H9 (cell line): Measurements from ENCODE around the gene TLR5. TPM values are rescaled to one million over a fixed set of nuclear protein-coding genes. Genes with fewer than 3 reads are reported as not detected.
A peak's percentile ranks its signal among the peaks of the same experiment; 100 is the strongest.

Experiments used
- DNase-seq: peaks from one replicate; pipeline ENCODE4 v3.0.0-alpha.2; 2017
- H2AFZ ChIP-seq: one replicate; pipeline ENCODE4 v1.6.1; 2013; ENCODE audit warnings: mild to moderate bottlenecking, low read length, control low read depth, moderate library complexity
- H2AK5ac ChIP-seq: 2 replicates; pipeline ENCODE4 v1.6.1; 2013; ENCODE audit warnings: low read length, control low read depth, mixed read lengths; ENCODE audit not compliant: insufficient read length
- H2BK120ac ChIP-seq: one replicate; pipeline ENCODE4 v1.6.1; 2013; ENCODE audit warnings: low read depth, mild to moderate bottlenecking, low read length, control low read depth, inconsistent platforms; ENCODE audit not compliant: poor library complexity, severe bottlenecking
- H2BK12ac ChIP-seq: 2 replicates; pipeline ENCODE4 v1.6.1; 2013; ENCODE audit warnings: low read length, control low read depth, mixed read lengths, low read depth; ENCODE audit not compliant: insufficient read length
- H2BK15ac ChIP-seq: 2 replicates; pipeline ENCODE4 v1.6.1; 2013; ENCODE audit warnings: low read depth, low read length, control low read depth
- H2BK20ac ChIP-seq: one replicate; pipeline ENCODE4 v1.6.1; 2013; ENCODE audit warnings: low read depth, mild to moderate bottlenecking, low read length, control low read depth, inconsistent platforms; ENCODE audit not compliant: poor library complexity, severe bottlenecking
- H2BK5ac ChIP-seq: 2 replicates; pipeline ENCODE4 v1.6.1; 2013; ENCODE audit warnings: low read length, control low read depth, mixed read lengths; ENCODE audit not compliant: insufficient read length
- H3K14ac ChIP-seq: 2 replicates; pipeline ENCODE4 v1.6.1; 2013; ENCODE audit warnings: low read length, control low read depth; ENCODE audit not compliant: insufficient read depth
- H3K18ac ChIP-seq: 2 replicates; pipeline ENCODE4 v1.6.1; 2013; ENCODE audit warnings: low read depth, mild to moderate bottlenecking, mixed read lengths, low read length, control low read depth; ENCODE audit not compliant: insufficient read length
- H3K23ac ChIP-seq: 2 replicates; pipeline ENCODE4 v1.6.1; 2013; ENCODE audit warnings: low read length, control low read depth, mixed read lengths, low read depth; ENCODE audit not compliant: insufficient read length
- H3K23me2 ChIP-seq: 2 replicates; pipeline ENCODE4 v1.6.1; 2013; ENCODE audit warnings: low read depth, mild to moderate bottlenecking, mixed read lengths, low read length, control low read depth; ENCODE audit not compliant: insufficient read length, poor library complexity, severe bottlenecking
- H3K27ac ChIP-seq: 2 replicates; pipeline ENCODE4 v1.5.1; 2013; ENCODE audit warnings: low read length, control low read depth, mixed read lengths, low read depth; ENCODE audit not compliant: insufficient read length
- H3K27me3 ChIP-seq: 2 replicates; pipeline ENCODE4 v1.6.1; 2013; ENCODE audit warnings: low read length, control low read depth, inconsistent platforms; ENCODE audit not compliant: insufficient read depth
- H3K4ac ChIP-seq: 2 replicates; pipeline ENCODE4 v1.6.1; 2013; ENCODE audit warnings: low read depth, mild to moderate bottlenecking, control low read depth, inconsistent platforms, low read length, moderate library complexity
- H3K4me1 ChIP-seq: 2 replicates; pipeline ENCODE4 v1.6.1; 2013; ENCODE audit warnings: low read length, control low read depth, inconsistent platforms; ENCODE audit not compliant: insufficient read depth
- H3K4me2 ChIP-seq: 2 replicates; pipeline ENCODE4 v1.6.1; 2013; ENCODE audit warnings: low read length, control low read depth, mixed read lengths; ENCODE audit not compliant: insufficient read length, insufficient read depth
- H3K56ac ChIP-seq: 2 replicates; pipeline ENCODE4 v1.6.1; 2013; ENCODE audit warnings: low read depth, mild to moderate bottlenecking, mixed read lengths, low read length, control low read depth; ENCODE audit not compliant: insufficient read length
- H3K79me1 ChIP-seq: 2 replicates; pipeline ENCODE4 v1.6.1; 2013; ENCODE audit warnings: low read depth, mild to moderate bottlenecking, moderate library complexity, low read length, control low read depth, inconsistent platforms; ENCODE audit not compliant: insufficient read depth, poor library complexity, severe bottlenecking
- H3K79me2 ChIP-seq: 2 replicates; pipeline ENCODE4 v1.6.1; 2013; ENCODE audit warnings: low read length, control low read depth, inconsistent platforms; ENCODE audit not compliant: insufficient read depth
- H3K9ac ChIP-seq: 2 replicates; pipeline ENCODE4 v1.6.1; 2013; ENCODE audit warnings: low read length, control low read depth, mixed read lengths; ENCODE audit not compliant: insufficient read length; ENCODE audit errors: extremely low read depth
- H3K9me3 ChIP-seq: one replicate; pipeline ENCODE4 v1.6.1; 2013; ENCODE audit warnings: low read depth, low read length, inconsistent platforms; ENCODE audit not compliant: control insufficient read depth
- H3T11ph ChIP-seq: one replicate; pipeline ENCODE4 v1.6.1; 2013; ENCODE audit warnings: mild to moderate bottlenecking, low read length, control low read depth, inconsistent platforms
- H4K20me1 ChIP-seq: one replicate; pipeline ENCODE4 v1.6.1; 2013; ENCODE audit not compliant: control insufficient read depth, insufficient read length, insufficient read depth
- H4K5ac ChIP-seq: 2 replicates; pipeline ENCODE4 v1.6.1; 2013; ENCODE audit warnings: low read depth, mild to moderate bottlenecking, mixed read lengths, low read length, control low read depth; ENCODE audit not compliant: insufficient read length
- H4K8ac ChIP-seq: replicated peaks from 2 replicates; pipeline ENCODE4 v1.6.1; 2013; ENCODE audit warnings: low read length, control low read depth, mixed read lengths, low read depth; ENCODE audit not compliant: insufficient read length
- H4K91ac ChIP-seq: 2 replicates; pipeline ENCODE4 v1.6.1; 2013; ENCODE audit warnings: low read depth, mild to moderate bottlenecking, moderate library complexity, mixed read lengths, low read length, control low read depth; ENCODE audit not compliant: insufficient read length
- H3K27ac Mint-ChIP-seq, 3 experiments: 2 replicates in 2 of 3; 3 replicates in 1 of 3; pipeline ENCODE4 v1.8.0; 2020 to 2021; ENCODE audit warnings: mixed read lengths in 3 of 3, mild to moderate bottlenecking in 1 of 3, moderate library complexity in 1 of 3
- H3K27me3 Mint-ChIP-seq: 2 replicates; pipeline ENCODE4 v1.8.0; 2021; ENCODE audit warnings: low read depth, mild to moderate bottlenecking, moderate library complexity, mixed read lengths
- H3K36me3 Mint-ChIP-seq, 3 experiments: 2 replicates in 2 of 3; 3 replicates in 1 of 3; pipeline ENCODE4 v1.8.0; 2020 to 2021; ENCODE audit warnings: low read depth in 3 of 3, mixed read lengths in 3 of 3; ENCODE audit not compliant: insufficient read depth in 1 of 3
- H3K4me1 Mint-ChIP-seq, 2 experiments: 2 replicates each; pipeline ENCODE4 v1.8.0; 2020; ENCODE audit warnings: mixed read lengths in 2 of 2
- H3K4me3 Mint-ChIP-seq, 2 experiments: 2 replicates in 1 of 2; 3 replicates in 1 of 2; pipeline ENCODE4 v1.8.0; 2020 to 2021; ENCODE audit warnings: mild to moderate bottlenecking in 2 of 2, mixed read lengths in 2 of 2, moderate library complexity in 1 of 2
- H3K9me3 Mint-ChIP-seq, 2 experiments: 2 replicates in 1 of 2; 3 replicates in 1 of 2; pipeline ENCODE4 v1.8.0; 2020; ENCODE audit warnings: mild to moderate bottlenecking in 2 of 2, mixed read lengths in 2 of 2, moderate library complexity in 1 of 2
- WGBS: extraction: QIAGEN DNeasy Blood & Tissue Kit; methylation state at CpG from one replicate; pipeline ENCODE4 v1.1.7; 2013; ENCODE audit warnings: missing lambda C conversion rate, low lambda C conversion rate, mixed read lengths; ENCODE audit not compliant: insufficient read length; ENCODE audit errors: extremely low coverage; 5-methylcytosine and 5-hydroxymethylcytosine counted together
- total RNA-seq: library from RNA; stranded (reverse); gene quantifications from 2 replicates; pipeline ENCODE4 v1.2.1, GENCODE V29; 2021
- TF ChIP-seq, protein P1 (sequence below): fragments of 200-600 bp; sonication (generic); conservative IDR thresholded peaks from 3 replicates; pipeline ENCODE4 v1.8.0; 2021; ENCODE audit warnings: antibody characterized with exemption, mild to moderate bottlenecking

Gene TLR5
- total RNA-seq, 1 experiment from 2014 or later: not detected

DNA sequence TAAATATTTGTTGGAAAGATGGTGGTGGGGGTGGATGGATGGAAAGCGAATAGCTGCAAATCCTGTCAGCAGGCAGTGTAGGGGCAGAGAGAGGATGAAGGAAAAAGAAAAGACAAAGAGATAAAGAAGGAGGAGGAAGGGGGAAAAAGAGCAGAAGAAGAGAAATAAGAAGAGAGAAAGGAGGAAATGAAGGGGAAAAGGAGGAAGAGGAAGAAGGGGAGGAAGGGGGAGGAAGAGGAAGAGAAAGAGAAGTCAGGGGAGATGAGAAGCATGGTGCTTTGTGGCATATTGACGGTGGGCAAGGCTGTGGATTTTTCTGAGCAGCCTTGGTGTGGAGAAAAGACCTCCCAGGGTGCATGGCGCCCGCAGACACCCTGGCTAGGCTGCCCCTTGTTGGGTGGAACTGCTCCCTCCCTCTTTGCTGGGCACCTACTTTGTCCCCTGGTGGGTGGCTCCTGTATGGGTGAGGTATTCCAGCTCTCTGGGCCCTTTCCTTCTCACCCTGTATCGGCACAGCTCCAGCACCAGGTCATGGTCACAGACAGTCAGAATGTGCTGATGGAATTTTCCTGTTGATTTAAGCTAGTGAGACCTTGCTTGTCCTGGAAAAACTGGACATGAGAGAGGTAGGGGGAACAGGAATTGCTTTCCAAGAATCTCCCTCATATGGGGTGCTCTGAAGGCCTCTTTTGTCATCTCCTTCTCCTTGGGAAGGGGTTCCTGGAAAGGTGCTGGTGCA lies 45.7 kb upstream of the TLR5 start:
- Histone ChIP-seq H4K91ac (no peak overlapping the region), H3K27ac (no peak overlapping the region), H3K79me1 (no peaks in the 10 kb centered on the region), H3K23ac (no peak overlapping the region), H3K4ac (no peak overlapping the region), H2BK20ac (no peak overlapping the region), H4K8ac (no peak overlapping the region), H4K20me1 (no peaks in the 10 kb centered on the region), H3K56ac (no peak overlapping the region), H2BK5ac (no peak overlapping the region), H3K18ac (no peak overlapping the region), H3K9ac (no peak overlapping the region), H3K79me2 (no peaks in the 10 kb centered on the region), H4K5ac (no peak overlapping the region), H3K9me3 (no peaks in the 10 kb centered on the region), H3K4me2 (no peak overlapping the region), H2AK5ac (no peak overlapping the region), H3K27me3 (no peaks in the 10 kb centered on the region), H2AFZ (no peak overlapping the region), H3T11ph (no peak overlapping the region), H3K4me1 (no peaks in the 10 kb centered on the region), H2BK15ac (no peak overlapping the region), H3K14ac (no peak overlapping the region), H2BK120ac (no peak overlapping the region), H2BK12ac (no peak overlapping the region), H3K23me2 (no peaks in the 10 kb centered on the region)
- TF ChIP-seq, protein P1, sequence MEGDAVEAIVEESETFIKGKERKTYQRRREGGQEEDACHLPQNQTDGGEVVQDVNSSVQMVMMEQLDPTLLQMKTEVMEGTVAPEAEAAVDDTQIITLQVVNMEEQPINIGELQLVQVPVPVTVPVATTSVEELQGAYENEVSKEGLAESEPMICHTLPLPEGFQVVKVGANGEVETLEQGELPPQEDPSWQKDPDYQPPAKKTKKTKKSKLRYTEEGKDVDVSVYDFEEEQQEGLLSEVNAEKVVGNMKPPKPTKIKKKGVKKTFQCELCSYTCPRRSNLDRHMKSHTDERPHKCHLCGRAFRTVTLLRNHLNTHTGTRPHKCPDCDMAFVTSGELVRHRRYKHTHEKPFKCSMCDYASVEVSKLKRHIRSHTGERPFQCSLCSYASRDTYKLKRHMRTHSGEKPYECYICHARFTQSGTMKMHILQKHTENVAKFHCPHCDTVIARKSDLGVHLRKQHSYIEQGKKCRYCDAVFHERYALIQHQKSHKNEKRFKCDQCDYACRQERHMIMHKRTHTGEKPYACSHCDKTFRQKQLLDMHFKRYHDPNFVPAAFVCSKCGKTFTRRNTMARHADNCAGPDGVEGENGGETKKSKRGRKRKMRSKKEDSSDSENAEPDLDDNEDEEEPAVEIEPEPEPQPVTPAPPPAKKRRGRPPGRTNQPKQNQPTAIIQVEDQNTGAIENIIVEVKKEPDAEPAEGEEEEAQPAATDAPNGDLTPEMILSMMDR: no peak
- WGBS: no CpG with 5 or more reads among the region's 5 CpGs
- H3K27ac Mint-ChIP-seq: peak overlapping the region in 1 of 3 experiments; percentile 76; a peak in 1 of 7 replicates
- peaks cover 20% of the 10 kb centered on the region for H3K27me3 Mint-ChIP-seq
- no peak for DNase-seq
- no peak overlapping the region for H3K4me3 Mint-ChIP-seq
- H3K4me1 Mint-ChIP-seq: no peaks in the 10 kb centered on the region
- no peaks in the 10 kb centered on the region for H3K9me3 Mint-ChIP-seq
- no peaks in the 10 kb centered on the region for H3K36me3 Mint-ChIP-seq
